Umbilical cord (tissue), 2 donors: ENCODE results near the gene DMWD. TPM values are rescaled to one million over a fixed set of nuclear protein-coding genes. Genes with fewer than 3 reads are reported as not detected.

Experiments
- DNase-seq: peaks from one replicate; pipeline ENCODE4 v3.0.0-alpha.2; 2015; ENCODE audit warnings: low spot score
- total RNA-seq: library from RNA; depleted of rRNA; stranded (reverse); fragments of >200 nt; gene quantifications from one replicate; pipeline ENCODE4 v1.2.3, GENCODE V29; 2014; ENCODE audit warnings: low replicate concordance; ENCODE audit not compliant: insufficient read depth

Gene DMWD
- total RNA-seq, 1 donor from 2014 or later: 23.8 TPM

GRCh38 chr19:45770192-45771101, 22.2 kb downstream of the DMWD start:
- DNase-seq: peak; percentile 99

DNA sequence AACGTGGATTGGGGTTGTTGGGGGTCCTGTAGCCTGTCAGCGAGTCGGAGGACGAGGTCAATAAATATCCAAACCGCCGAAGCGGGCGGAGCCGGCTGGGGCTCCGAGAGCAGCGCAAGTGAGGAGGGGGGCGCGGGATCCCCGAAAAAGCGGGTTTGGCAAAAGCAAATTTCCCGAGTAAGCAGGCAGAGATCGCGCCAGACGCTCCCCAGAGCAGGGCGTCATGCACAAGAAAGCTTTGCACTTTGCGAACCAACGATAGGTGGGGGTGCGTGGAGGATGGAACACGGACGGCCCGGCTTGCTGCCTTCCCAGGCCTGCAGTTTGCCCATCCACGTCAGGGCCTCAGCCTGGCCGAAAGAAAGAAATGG, 22.8 kb downstream of the DMWD start:
- peak; percentile 72 for DNase-seq

DNA sequence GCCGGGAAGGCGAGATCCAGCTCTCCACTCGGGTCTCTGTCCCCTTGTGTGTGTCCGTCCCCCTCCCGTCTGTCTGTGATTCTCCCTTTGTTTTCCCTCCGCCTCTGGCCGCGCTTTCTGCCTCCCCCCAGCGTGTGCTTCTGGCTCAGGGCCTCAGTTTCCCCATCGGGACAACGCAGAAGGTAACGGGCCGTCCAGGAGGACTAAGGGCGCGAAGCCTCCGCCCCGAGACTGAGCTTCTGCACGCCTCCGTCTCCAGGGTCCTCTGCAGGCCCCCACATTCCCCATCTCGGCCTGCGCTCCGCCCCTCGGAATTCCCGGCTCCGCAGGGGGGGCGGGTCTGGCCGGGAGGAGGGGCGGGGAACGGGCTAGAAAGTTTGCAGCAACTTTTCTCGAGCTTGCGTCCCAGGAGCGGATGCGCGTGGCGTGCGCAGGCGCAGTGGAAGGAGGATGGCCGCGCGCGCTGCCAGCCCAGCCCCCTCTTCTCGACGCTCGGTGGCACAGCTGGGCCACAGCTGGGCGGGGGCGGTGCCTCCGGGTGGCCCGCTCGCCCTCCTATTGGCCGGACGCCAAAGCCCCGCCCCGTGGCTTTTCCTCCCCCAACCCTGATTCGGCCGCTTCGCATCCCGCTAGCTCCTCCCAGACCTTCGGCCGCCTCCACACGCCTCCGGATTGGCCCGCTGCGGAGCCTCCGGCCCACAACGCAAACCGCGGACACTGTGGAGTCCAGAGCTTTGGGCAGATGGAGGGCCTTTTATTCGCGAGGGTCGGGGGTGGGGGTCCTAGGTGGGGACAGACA, 23.5 kb downstream of the DMWD start, which contains the start of gene SIX5:
SIX5 (minus strand) TSS at position 269 of the 799 bp plus-strand sequence. CDS start 408 bp downstream, outside the sequence.
- DNase-seq: peak; percentile 99

GRCh38 chr19:45768655-45768983, 24.0 kb downstream of the DMWD start:
- DNase-seq: no peak

GRCh38 chr19:45767881-45768654, 24.6 kb downstream of the DMWD start:
- peak; percentile 69 for DNase-seq

DNA sequence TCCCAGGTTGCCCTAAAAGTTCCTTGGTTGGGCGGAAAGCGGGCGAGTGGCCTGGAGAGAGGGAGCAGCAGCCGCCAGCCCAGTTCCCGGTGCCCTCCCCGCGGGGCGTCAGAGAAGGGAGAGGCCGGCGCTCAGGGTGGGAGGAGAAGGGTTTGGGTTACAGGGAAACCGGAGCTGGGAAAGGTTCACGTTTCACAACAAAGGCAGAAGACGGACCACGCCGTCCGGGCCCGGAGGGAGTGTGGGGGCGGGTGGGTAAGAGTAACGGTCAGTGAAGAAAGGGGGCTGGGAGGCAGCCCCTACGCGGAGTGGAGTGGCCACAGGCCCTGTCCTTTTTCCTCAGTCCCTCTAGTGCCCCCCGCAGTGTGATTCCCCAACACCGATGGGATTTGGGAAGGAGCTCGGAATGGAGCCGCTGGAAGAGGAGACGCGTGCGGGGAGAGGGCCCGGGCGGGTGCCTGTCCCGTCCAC, 25.2 kb downstream of the DMWD start:
- DNase-seq: peak; percentile 93

DNA sequence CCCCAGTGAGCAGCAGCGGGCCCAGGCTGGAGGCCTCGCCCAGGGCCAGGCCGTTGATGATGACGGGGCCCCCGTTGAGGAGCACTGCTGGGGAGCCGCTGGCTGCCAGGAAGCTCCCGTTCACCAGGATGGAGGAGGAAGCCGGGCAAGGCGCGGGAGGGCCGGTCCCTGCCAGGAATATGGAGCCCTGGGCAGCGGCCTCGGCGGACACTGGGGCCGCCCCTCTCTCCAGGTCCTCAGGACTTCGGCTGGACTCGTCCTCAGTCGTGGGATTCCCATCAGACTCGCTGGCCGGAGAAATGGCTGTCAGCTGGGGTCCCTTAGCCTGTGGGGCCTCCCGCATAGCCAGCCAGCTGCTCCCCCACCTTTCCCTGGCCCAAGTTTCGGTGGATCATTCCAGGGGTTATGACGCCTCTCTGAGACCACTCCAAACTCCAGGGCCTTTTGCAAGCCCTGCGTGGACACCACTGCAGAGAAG, 25.7 kb downstream of the DMWD start:
- DNase-seq: no peak

GRCh38 chr19:45766296-45766868, 26.3 kb downstream of the DMWD start:
- no peak for DNase-seq

DNA sequence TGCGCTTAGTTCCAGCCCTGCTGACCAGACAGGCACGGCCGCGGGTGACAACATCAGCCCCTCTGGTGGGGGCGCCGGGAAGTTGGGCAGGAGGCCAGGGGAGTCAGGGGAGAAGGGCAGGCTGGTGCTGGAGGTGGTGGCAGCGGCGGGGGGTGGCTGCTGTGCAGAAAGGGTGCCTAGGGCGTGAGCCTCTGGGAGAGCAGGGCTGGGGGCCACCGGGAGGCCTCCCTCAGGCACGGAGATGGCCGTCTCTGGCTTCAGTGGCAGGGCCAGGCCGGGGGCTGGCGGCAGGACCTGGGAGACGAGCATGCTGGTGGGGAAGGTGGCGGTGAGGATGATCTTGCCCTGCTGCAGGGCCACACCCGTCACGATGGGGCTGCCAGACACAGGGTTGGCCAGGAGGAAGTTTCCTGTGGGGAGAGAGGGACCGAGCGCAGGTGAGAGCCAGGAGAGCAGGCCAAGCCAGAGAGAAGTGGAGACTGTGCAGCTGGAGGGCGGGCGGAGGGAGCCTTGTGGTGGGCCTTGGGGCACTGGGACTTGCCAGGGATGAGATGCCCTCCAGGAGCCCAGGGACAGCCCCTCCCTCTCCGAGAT, 26.8 kb downstream of the DMWD start:
- DNase-seq: no peak

- no peak for DNase-seq
Measured at GRCh38 chr19:45764945-45765701, 27.5 kb downstream of the DMWD start.

- no peak for DNase-seq
Measured at GRCh38 chr19:45764475-45764874, 28.2 kb downstream of the DMWD start.

DNA sequence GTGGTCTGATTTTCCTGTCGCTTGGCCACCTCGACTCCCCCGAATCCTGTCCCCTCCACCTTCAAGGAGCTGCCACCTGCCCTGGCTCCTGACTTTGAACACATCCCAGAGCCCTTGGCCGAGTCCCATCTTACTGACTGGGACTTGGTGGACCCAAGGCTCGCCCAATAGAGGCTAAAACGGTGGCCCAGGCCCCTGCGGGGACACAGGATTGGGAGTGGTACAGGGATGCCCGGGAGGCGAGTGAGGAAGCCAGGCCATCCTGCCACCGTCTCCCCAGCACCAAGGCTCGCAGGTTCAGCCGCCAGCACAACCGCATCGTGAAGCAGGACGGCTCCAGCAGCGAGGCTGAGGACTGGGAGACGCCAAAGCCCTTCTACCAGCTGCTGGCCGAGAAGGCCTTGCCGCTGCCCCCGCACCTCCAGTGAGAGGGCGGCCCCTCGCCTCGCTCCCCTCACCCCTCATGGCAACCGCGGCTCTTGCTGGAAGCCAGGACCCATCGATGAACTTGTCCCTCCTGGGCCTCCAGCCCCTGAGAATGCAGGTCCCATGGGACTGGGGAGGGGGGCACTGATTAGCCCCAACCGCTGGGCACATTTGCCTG, 28.9 kb downstream of the DMWD start:
- no peak for DNase-seq

GRCh38 chr19:45762870-45763631, 29.6 kb downstream of the DMWD start:
- DNase-seq: no peak

GRCh38 chr19:45761714-45762113, 30.9 kb downstream of the DMWD start:
- no peak for DNase-seq

- no peak for DNase-seq
Measured at GRCh38 chr19:45758921-45759320, 33.7 kb downstream of the DMWD start.

DNA sequence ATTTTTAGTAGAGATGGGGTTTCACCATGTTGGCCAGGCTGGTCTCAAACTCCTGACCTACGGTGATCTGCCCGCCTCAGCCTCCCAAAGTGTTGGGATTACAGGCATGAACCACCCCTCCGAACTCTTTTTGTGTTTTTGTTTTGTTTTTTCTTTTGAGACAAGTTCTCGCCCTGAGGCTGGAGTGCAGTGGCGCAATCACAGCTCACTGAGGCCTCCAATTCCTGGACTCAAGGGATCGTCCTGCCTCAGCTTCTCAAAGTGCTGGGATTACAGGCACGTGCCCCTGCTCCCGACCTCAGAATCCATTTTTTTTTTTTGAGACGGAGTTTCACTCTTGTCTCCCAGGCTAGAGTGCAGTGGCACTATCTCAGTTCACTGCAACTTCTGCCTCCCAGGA, 35.0 kb downstream of the DMWD start:
- DNase-seq: no peak

DNA sequence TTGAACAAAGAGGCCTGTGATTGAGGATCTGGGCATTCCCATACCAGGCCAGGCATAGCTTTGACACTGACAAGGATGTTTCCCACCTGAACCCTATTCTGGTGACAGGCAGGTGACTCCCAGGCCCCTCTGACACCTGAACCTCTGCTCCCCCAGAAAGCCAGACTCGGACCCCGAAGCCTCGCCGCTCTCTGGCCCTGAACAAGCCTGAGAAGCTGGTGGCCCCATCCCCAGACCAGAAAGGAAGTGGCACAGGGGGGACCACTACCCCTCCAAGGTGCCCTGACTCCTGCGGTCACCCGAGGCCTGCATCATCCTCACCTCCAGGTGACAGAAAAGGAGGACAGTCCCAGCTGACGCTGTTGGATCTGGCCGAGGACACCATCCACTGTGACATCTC, 38.3 kb downstream of the DMWD start:
- no peak for DNase-seq

DNA sequence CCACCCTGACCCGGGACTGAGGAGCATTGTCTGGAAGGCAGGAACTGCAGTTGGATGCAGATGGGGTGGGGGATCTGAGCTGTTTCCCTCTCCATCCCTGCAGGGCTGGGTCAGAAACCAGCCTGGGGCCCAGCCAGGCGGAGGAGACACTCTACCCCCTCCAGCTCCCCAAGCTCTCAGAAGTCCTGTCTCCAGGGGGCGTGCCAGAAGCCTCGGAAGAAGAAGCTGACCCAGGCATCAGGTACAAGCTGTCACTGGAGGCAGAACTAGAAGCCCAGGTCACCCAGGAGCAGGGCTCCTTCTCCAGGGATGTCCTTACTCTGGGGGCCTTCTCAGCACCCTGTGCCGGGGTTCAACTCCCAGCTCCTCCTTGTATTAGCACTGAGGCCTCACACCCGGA, 39.1 kb downstream of the DMWD start:
- DNase-seq: peak; percentile 41

- DNase-seq: no peak
Measured at GRCh38 chr19:45752639-45753038, 40.0 kb downstream of the DMWD start.
